ENCODE data around the gene CLIP3.
"Not testable (repeated sequence)": the region's sequence is repeated elsewhere in the genome, so short reads cannot be mapped to it uniquely, and the experiment has no call there.

The CLIP3 gene

GRCh38 chr19:35990156-35990555 lies 42.5 kb downstream of the CLIP3 start:
- no peak overlapping the region for H3K4me3 ChIP-seq (ENCODE audit: low read depth, low read length)
- H3K9me3 ChIP-seq (ENCODE audit: control insufficient read depth, insufficient read depth, low read length), result no peaks in the 10 kb centered on the region
- H3K4me1 ChIP-seq (ENCODE audit: control insufficient read depth, insufficient read depth, low read length), result no peaks in the 10 kb centered on the region
- H3K27ac ChIP-seq (ENCODE audit: low read depth, low read length), result no peak overlapping the region
- no peaks in the 10 kb centered on the region for H3K36me3 ChIP-seq (ENCODE audit: control insufficient read depth, insufficient read depth, low read length)
- H3K9ac ChIP-seq (ENCODE audit: low read depth, low read length), result no peak overlapping the region
- H3K27me3 ChIP-seq (ENCODE audit: control insufficient read depth, insufficient read depth, low read length), result peaks cover 14% of the 10 kb centered on the region

GRCh38 chr19:35988824-35989223 lies 43.8 kb downstream of the CLIP3 start:
- no peak overlapping the region for H3K4me3 ChIP-seq (ENCODE audit: low read depth, low read length)
- H3K27ac ChIP-seq (ENCODE audit: low read depth, low read length), result no peak overlapping the region
- no peaks in the 10 kb centered on the region for H3K9me3 ChIP-seq (ENCODE audit: control insufficient read depth, insufficient read depth, low read length)
- no peaks in the 10 kb centered on the region for H3K36me3 ChIP-seq (ENCODE audit: control insufficient read depth, insufficient read depth, low read length)
- peaks cover 14% of the 10 kb centered on the region for H3K27me3 ChIP-seq (ENCODE audit: control insufficient read depth, insufficient read depth, low read length)
- H3K4me1 ChIP-seq (ENCODE audit: control insufficient read depth, insufficient read depth, low read length), result no peaks in the 10 kb centered on the region
- H3K9ac ChIP-seq (ENCODE audit: low read depth, low read length), result no peak overlapping the region

- H3K9me3 ChIP-seq (ENCODE audit: control insufficient read depth, insufficient read depth, low read length), result no peaks in the 10 kb centered on the region
- H3K4me3 ChIP-seq (ENCODE audit: low read depth, low read length), result peak overlapping the region; percentile 55; the same call in 1 of the 2 replicates
- no peaks in the 10 kb centered on the region for H3K4me1 ChIP-seq (ENCODE audit: control insufficient read depth, insufficient read depth, low read length)
- peaks cover 14% of the 10 kb centered on the region for H3K27me3 ChIP-seq (ENCODE audit: control insufficient read depth, insufficient read depth, low read length)
- H3K9ac ChIP-seq (ENCODE audit: low read depth, low read length), result no peak overlapping the region
- H3K36me3 ChIP-seq (ENCODE audit: control insufficient read depth, insufficient read depth, low read length), result no peaks in the 10 kb centered on the region
- H3K27ac ChIP-seq (ENCODE audit: low read depth, low read length), result no peak overlapping the region
Measured at GRCh38 chr19:35987571-35987896, 45.1 kb downstream of the CLIP3 start.

GRCh38 chr19:35986664-35987570 lies 45.8 kb downstream of the CLIP3 start:
- no peak overlapping the region for H3K9ac ChIP-seq (ENCODE audit: low read depth, low read length)

GRCh38 chr19:35986111-35986510 lies 46.6 kb downstream of the CLIP3 start:
- Histone ChIP-seq H3K4me1 (ENCODE audit: control insufficient read depth, insufficient read depth, low read length) (no peaks in the 10 kb centered on the region), H3K27me3 (ENCODE audit: control insufficient read depth, insufficient read depth, low read length) (peaks cover 14% of the 10 kb centered on the region), H3K36me3 (ENCODE audit: control insufficient read depth, insufficient read depth, low read length) (no peaks in the 10 kb centered on the region), H3K27ac (ENCODE audit: low read depth, low read length) (no peak overlapping the region), H3K4me3 (ENCODE audit: low read depth, low read length) (no peak overlapping the region), H3K9me3 (ENCODE audit: control insufficient read depth, insufficient read depth, low read length) (no peaks in the 10 kb centered on the region), H3K9ac (ENCODE audit: low read depth, low read length) (no peak overlapping the region)

More at GRCh38 chr19:35986664-35987570, 45.8 kb downstream of the CLIP3 start:
- Histone ChIP-seq H3K4me1 (ENCODE audit: control insufficient read depth, insufficient read depth, low read length) (no peaks in the 10 kb centered on the region), H3K36me3 (ENCODE audit: control insufficient read depth, insufficient read depth, low read length) (no peaks in the 10 kb centered on the region), H3K27me3 (ENCODE audit: control insufficient read depth, insufficient read depth, low read length) (peaks cover 14% of the 10 kb centered on the region), H3K9me3 (ENCODE audit: control insufficient read depth, insufficient read depth, low read length) (no peaks in the 10 kb centered on the region), H3K4me3 (ENCODE audit: low read depth, low read length) (peak overlapping the region; percentile 55), H3K27ac (ENCODE audit: low read depth, low read length) (no peak overlapping the region)

GRCh38 chr19:35983177-35983576 lies 49.5 kb downstream of the CLIP3 start:
- H3K27ac ChIP-seq (ENCODE audit: low read depth, low read length), result no peak overlapping the region
- no peak overlapping the region for H3K9ac ChIP-seq (ENCODE audit: low read depth, low read length)
- H3K4me1 ChIP-seq (ENCODE audit: control insufficient read depth, insufficient read depth, low read length), result no peaks in the 10 kb centered on the region
- H3K36me3 ChIP-seq (ENCODE audit: control insufficient read depth, insufficient read depth, low read length), result no peaks in the 10 kb centered on the region
- H3K9me3 ChIP-seq (ENCODE audit: control insufficient read depth, insufficient read depth, low read length), result no peaks in the 10 kb centered on the region
- H3K27me3 ChIP-seq (ENCODE audit: control insufficient read depth, insufficient read depth, low read length), result peaks cover 14% of the 10 kb centered on the region
- no peak overlapping the region for H3K4me3 ChIP-seq (ENCODE audit: low read depth, low read length)

- not testable (repeated sequence) for H3K4me3 ChIP-seq (ENCODE audit: low read depth, low read length); H3K27ac ChIP-seq (ENCODE audit: low read depth, low read length); H3K27me3 ChIP-seq (ENCODE audit: control insufficient read depth, insufficient read depth, low read length); H3K9me3 ChIP-seq (ENCODE audit: control insufficient read depth, insufficient read depth, low read length); H3K36me3 ChIP-seq (ENCODE audit: control insufficient read depth, insufficient read depth, low read length); H3K4me1 ChIP-seq (ENCODE audit: control insufficient read depth, insufficient read depth, low read length); H3K9ac ChIP-seq (ENCODE audit: low read depth, low read length)
Measured at GRCh38 chr19:35980997-35981396, 51.7 kb downstream of the CLIP3 start.

GRCh38 chr19:35978832-35979365 lies 53.8 kb downstream of the CLIP3 start:
- Histone ChIP-seq H3K9ac (ENCODE audit: low read depth, low read length) (no peak overlapping the region), H3K4me3 (ENCODE audit: low read depth, low read length) (no peak overlapping the region), H3K4me1 (ENCODE audit: control insufficient read depth, insufficient read depth, low read length) (no peaks in the 10 kb centered on the region), H3K27ac (ENCODE audit: low read depth, low read length) (no peak overlapping the region), H3K9me3 (ENCODE audit: control insufficient read depth, insufficient read depth, low read length) (no peaks in the 10 kb centered on the region), H3K36me3 (ENCODE audit: control insufficient read depth, insufficient read depth, low read length) (no peaks in the 10 kb centered on the region), H3K27me3 (ENCODE audit: control insufficient read depth, insufficient read depth, low read length) (no peaks in the 10 kb centered on the region)

GRCh38 chr19:35978271-35978670 lies 54.4 kb downstream of the CLIP3 start:
- H3K27me3 ChIP-seq (ENCODE audit: control insufficient read depth, insufficient read depth, low read length), result no peaks in the 10 kb centered on the region
- no peak overlapping the region for H3K4me3 ChIP-seq (ENCODE audit: low read depth, low read length)
- no peaks in the 10 kb centered on the region for H3K9me3 ChIP-seq (ENCODE audit: control insufficient read depth, insufficient read depth, low read length)
- no peaks in the 10 kb centered on the region for H3K4me1 ChIP-seq (ENCODE audit: control insufficient read depth, insufficient read depth, low read length)
- H3K36me3 ChIP-seq (ENCODE audit: control insufficient read depth, insufficient read depth, low read length), result no peaks in the 10 kb centered on the region
- no peak overlapping the region for H3K27ac ChIP-seq (ENCODE audit: low read depth, low read length)
- no peak overlapping the region for H3K9ac ChIP-seq (ENCODE audit: low read depth, low read length)

- H3K9me3 ChIP-seq (ENCODE audit: control insufficient read depth, insufficient read depth, low read length), result no peaks in the 10 kb centered on the region
- H3K27me3 ChIP-seq (ENCODE audit: control insufficient read depth, insufficient read depth, low read length), result no peaks in the 10 kb centered on the region
- no peaks in the 10 kb centered on the region for H3K36me3 ChIP-seq (ENCODE audit: control insufficient read depth, insufficient read depth, low read length)
- H3K27ac ChIP-seq (ENCODE audit: low read depth, low read length), result no peak overlapping the region
- H3K9ac ChIP-seq (ENCODE audit: low read depth, low read length), result no peak overlapping the region
- H3K4me3 ChIP-seq (ENCODE audit: low read depth, low read length), result no peak overlapping the region
- no peaks in the 10 kb centered on the region for H3K4me1 ChIP-seq (ENCODE audit: control insufficient read depth, insufficient read depth, low read length)
Measured at GRCh38 chr19:35977446-35978222, 55.0 kb downstream of the CLIP3 start.
